OCI-LY1 (cell line): ENCODE results near the gene DLEC1.

ENCODE experiments used
- H2AFZ ChIP-seq: fragments of 200-600 bp; sonication (generic), shearing (Covaris generic); 2 replicates; pipeline ENCODE4 v1.6.0; 2014; ENCODE audit warnings: antibody characterized with exemption, mild to moderate bottlenecking, low read length
- H3F3A ChIP-seq: fragments of 200-600 bp; sonication (generic), shearing (Covaris generic); 2 replicates; pipeline ENCODE4 v1.6.0; 2014; ENCODE audit warnings: mild to moderate bottlenecking, antibody characterized with exemption, low read length, moderate library complexity; ENCODE audit not compliant: insufficient read depth
- H3K27ac ChIP-seq: fragments of 200-600 bp; sonication (generic); 2 replicates; pipeline ENCODE4 v1.5.1; 2014; ENCODE audit warnings: low read length, mixed run types, mild to moderate bottlenecking, low read depth; ENCODE audit not compliant: poor library complexity, severe bottlenecking
- H3K27me3 ChIP-seq: fragments of 200-600 bp; sonication (generic); 2 replicates; pipeline ENCODE4 v1.6.0; 2014; ENCODE audit warnings: antibody characterized with exemption, mild to moderate bottlenecking, low read length, moderate library complexity; ENCODE audit not compliant: insufficient read depth
- H3K36me3 ChIP-seq: fragments of 200-600 bp; sonication (generic); 2 replicates; pipeline ENCODE4 v1.6.1; 2014; ENCODE audit warnings: mild to moderate bottlenecking, antibody characterized with exemption, low read length, moderate library complexity, mixed read lengths; ENCODE audit not compliant: insufficient read depth
- H3K4me1 ChIP-seq: fragments of 200-600 bp; sonication (generic); 2 replicates; pipeline ENCODE4 v1.5.1; 2014; ENCODE audit warnings: mild to moderate bottlenecking, low read length, moderate library complexity; ENCODE audit not compliant: insufficient read depth, severe bottlenecking
- H3K4me2 ChIP-seq: fragments of 200-600 bp; sonication (generic), shearing (Covaris generic); 2 replicates; pipeline ENCODE4 v1.6.1; 2014; ENCODE audit warnings: low read length
- H3K4me3 ChIP-seq: fragments of 200-600 bp; sonication (generic); 2 replicates; pipeline ENCODE4 v1.5.1; 2014; ENCODE audit warnings: low read length, low read depth, mild to moderate bottlenecking, mixed read lengths; ENCODE audit not compliant: poor library complexity, severe bottlenecking
- H3K79me2 ChIP-seq: fragments of 200-600 bp; shearing (Covaris generic); 2 replicates; pipeline ENCODE4 v1.6.1; 2016; ENCODE audit warnings: mixed run types, low read length, mixed read lengths; ENCODE audit not compliant: insufficient read depth
- H3K9ac ChIP-seq: fragments of 200-600 bp; sonication (generic), shearing (Covaris generic); 2 replicates; pipeline ENCODE4 v1.6.1; 2014; ENCODE audit warnings: mild to moderate bottlenecking, low read length, mixed read lengths
- H3K9me2 ChIP-seq: fragments of 200-600 bp; sonication (generic), shearing (Covaris generic); 2 replicates; pipeline ENCODE4 v1.6.1; 2014; ENCODE audit warnings: low read depth, mild to moderate bottlenecking, low read length, mixed read lengths
- H3K9me3 ChIP-seq: fragments of 200-600 bp; shearing (Covaris generic); 2 replicates; pipeline ENCODE4 v1.6.1; 2014; ENCODE audit warnings: low read length, mixed read lengths
- H4K20me1 ChIP-seq: fragments of 200-600 bp; sonication (generic), shearing (Covaris generic); 2 replicates; pipeline ENCODE4 v1.6.0; 2016; ENCODE audit warnings: mild to moderate bottlenecking, low read length; ENCODE audit not compliant: insufficient read depth
- EZH2 ChIP-seq: fragments of 200-600 bp; sonication (generic), shearing (Covaris generic); IDR thresholded peaks from 2 replicates; pipeline ENCODE4 v1.8.0; 2017; ENCODE audit warnings: borderline replicate concordance, mixed run types, mild to moderate bottlenecking, antibody characterized with exemption, low read length, moderate library complexity, mixed read lengths
- TF ChIP-seq, protein P1 (sequence below): fragments of 200-600 bp; sonication (generic), shearing (Covaris generic); IDR thresholded peaks from 2 replicates; pipeline ENCODE4 v1.5.1; 2017; ENCODE audit warnings: mild to moderate bottlenecking, antibody characterized with exemption, low read length, moderate library complexity, mixed read lengths

The DLEC1 gene

DNA sequence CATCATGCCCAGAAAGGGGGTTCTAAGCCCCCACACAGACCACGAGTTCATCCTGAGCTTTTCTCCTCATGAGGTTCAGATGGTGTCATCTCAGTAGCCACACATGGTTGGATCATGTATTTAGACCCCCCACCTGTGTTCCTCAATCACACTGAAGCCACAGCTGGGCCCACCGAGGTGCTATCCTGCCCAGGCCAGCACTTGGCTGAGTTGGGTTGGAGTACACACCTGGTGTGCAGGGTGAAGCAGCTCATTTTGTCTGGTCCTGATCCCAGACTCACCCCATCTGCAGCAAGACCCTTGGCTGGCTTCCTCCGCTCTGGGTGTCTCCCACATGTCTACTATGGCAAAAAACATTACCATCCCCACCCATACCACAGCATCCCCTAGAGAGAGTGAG, 56.0 kb downstream of the DLEC1 start:
- H2AFZ ChIP-seq, result no peak overlapping the region
- H3K27me3 ChIP-seq, result 0 out of 2 replicates have a peak, but pooled peaks cover 5% of the 10 kb centered on the region
- no peaks in the 10 kb centered on the region for H3K4me1 ChIP-seq
- H4K20me1 ChIP-seq, result no peaks in the 10 kb centered on the region
- no peak overlapping the region for H3K9ac ChIP-seq
- H3K36me3 ChIP-seq, result no peaks in the 10 kb centered on the region
- no peaks in the 10 kb centered on the region for H3K9me2 ChIP-seq
- no peaks in the 10 kb centered on the region for H3F3A ChIP-seq
- no peak for TF ChIP-seq EZH2
- TF ChIP-seq, protein P1, sequence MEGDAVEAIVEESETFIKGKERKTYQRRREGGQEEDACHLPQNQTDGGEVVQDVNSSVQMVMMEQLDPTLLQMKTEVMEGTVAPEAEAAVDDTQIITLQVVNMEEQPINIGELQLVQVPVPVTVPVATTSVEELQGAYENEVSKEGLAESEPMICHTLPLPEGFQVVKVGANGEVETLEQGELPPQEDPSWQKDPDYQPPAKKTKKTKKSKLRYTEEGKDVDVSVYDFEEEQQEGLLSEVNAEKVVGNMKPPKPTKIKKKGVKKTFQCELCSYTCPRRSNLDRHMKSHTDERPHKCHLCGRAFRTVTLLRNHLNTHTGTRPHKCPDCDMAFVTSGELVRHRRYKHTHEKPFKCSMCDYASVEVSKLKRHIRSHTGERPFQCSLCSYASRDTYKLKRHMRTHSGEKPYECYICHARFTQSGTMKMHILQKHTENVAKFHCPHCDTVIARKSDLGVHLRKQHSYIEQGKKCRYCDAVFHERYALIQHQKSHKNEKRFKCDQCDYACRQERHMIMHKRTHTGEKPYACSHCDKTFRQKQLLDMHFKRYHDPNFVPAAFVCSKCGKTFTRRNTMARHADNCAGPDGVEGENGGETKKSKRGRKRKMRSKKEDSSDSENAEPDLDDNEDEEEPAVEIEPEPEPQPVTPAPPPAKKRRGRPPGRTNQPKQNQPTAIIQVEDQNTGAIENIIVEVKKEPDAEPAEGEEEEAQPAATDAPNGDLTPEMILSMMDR, result no peak
- H3K4me2 ChIP-seq, result no peak overlapping the region
- no peaks in the 10 kb centered on the region for H3K9me3 ChIP-seq
- H3K79me2 ChIP-seq, result no peaks in the 10 kb centered on the region
- H3K27ac ChIP-seq, result no peak overlapping the region
- H3K4me3 ChIP-seq, result no peak overlapping the region

GRCh38 chr3:38095669-38096483, 56.9 kb downstream of the DLEC1 start:
- H3F3A ChIP-seq, result no peaks in the 10 kb centered on the region
- no peak overlapping the region for H2AFZ ChIP-seq
- H3K27me3 ChIP-seq, result 0 out of 2 replicates have a peak, but pooled peaks cover 5% of the 10 kb centered on the region
- no peaks in the 10 kb centered on the region for H4K20me1 ChIP-seq
- H3K27ac ChIP-seq, result no peak overlapping the region
- TF ChIP-seq, protein P1, result no peak
- H3K9me2 ChIP-seq, result no peaks in the 10 kb centered on the region
- H3K9ac ChIP-seq, result no peak overlapping the region
- H3K36me3 ChIP-seq, result no peaks in the 10 kb centered on the region
- no peaks in the 10 kb centered on the region for H3K9me3 ChIP-seq
- H3K4me2 ChIP-seq, result no peak overlapping the region
- H3K79me2 ChIP-seq, result no peaks in the 10 kb centered on the region
- no peaks in the 10 kb centered on the region for H3K4me1 ChIP-seq
- no peak overlapping the region for H3K4me3 ChIP-seq

DNA sequence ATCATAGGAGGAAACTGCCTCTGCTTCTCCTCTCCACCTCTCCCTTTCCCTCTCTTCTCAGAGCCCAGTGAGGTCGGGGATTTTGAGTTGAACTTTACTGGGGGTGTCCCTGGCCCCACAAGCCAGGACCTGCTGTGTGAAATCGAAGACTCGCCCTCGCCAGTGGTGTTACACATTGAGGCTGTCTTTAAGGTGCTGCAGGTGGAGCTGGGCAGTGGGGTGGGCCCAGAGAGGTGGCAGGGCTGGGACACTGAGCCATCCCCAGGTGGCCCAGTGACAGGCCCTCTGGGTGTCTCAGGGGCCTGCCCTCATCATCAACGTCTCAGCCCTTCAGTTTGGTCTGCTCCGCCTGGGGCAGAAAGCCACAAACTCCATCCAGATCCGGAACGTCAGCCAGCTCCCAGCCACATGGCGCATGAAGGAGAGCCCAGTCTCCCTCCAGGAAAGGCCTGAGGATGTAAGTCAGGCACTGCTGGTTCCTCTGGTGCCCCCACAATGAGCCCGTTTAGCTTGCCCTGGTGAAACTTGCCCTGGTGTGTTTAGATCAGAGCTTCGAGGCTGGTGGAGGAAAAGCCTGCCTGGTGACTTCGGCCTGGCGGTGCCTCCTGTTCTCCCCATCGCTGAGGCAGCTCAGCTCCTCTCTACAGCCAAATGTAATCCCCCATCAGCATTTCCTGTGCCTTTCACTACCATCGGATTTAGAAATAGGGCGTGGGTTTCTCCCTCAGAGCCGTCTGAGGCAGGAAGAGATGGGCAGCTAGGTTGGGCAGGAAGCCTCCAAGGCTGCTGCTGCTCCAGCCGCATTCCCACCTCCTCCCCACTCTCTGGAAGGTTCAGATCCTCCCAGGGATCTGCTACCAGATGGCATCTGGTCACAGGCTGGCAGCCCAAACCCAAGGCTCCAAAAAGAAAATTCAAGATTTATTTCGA, 58.7 kb downstream of the DLEC1 start:
- no peaks in the 10 kb centered on the region for H3K36me3 ChIP-seq
- no peaks in the 10 kb centered on the region for H3K79me2 ChIP-seq
- H2AFZ ChIP-seq, result no peak overlapping the region
- H3F3A ChIP-seq, result no peaks in the 10 kb centered on the region
- no peaks in the 10 kb centered on the region for H3K9me3 ChIP-seq
- TF ChIP-seq EZH2, result no peak
- TF ChIP-seq, protein P1, result no peak
- H3K4me2 ChIP-seq, result no peak overlapping the region
- no peak overlapping the region for H3K4me3 ChIP-seq
- H3K27ac ChIP-seq, result no peak overlapping the region
- 0 out of 2 replicates have a peak, but pooled peaks cover 5% of the 10 kb centered on the region for H3K27me3 ChIP-seq
- no peaks in the 10 kb centered on the region for H3K4me1 ChIP-seq
- no peak overlapping the region for H3K9ac ChIP-seq
- no peaks in the 10 kb centered on the region for H4K20me1 ChIP-seq
- H3K9me2 ChIP-seq, result no peaks in the 10 kb centered on the region
